GM12892 (cell line): ENCODE results near the gene SALL1.

Experiments
- DNase-seq: peaks from one replicate; pipeline ENCODE4 v3.0.0; 2011; ENCODE audit not compliant: insufficient read length
- FAIRE-seq: peaks from 2 replicates; lab custom pipeline; 2011; peaks lifted over from hg19 to GRCh38; lab: Jason Lieb, UNC
- POLR2A ChIP-seq: IDR thresholded peaks from 2 replicates; pipeline ENCODE4 v1.6.1; 2011; ENCODE audit warnings: low read depth, low read length, control low read depth
- POLR2AphosphoS5 ChIP-seq: IDR thresholded peaks from 2 replicates; pipeline ENCODE4 v1.6.1; 2011; ENCODE audit warnings: low read depth, low read length, control low read depth
- TAF1 ChIP-seq: IDR thresholded peaks from 2 replicates; pipeline ENCODE4 v1.6.1; 2011; ENCODE audit warnings: low read depth, mild to moderate bottlenecking, control low read depth, low read length, borderline replicate concordance

SALL1 gene

GRCh38 chr16:51137097-51137496 is 14.0 kb downstream of the SALL1 start:
- no peak for TF ChIP-seq TAF1
- no peak for TF ChIP-seq POLR2A
- FAIRE-seq, result no peak
- DNase-seq, result no peak

DNA sequence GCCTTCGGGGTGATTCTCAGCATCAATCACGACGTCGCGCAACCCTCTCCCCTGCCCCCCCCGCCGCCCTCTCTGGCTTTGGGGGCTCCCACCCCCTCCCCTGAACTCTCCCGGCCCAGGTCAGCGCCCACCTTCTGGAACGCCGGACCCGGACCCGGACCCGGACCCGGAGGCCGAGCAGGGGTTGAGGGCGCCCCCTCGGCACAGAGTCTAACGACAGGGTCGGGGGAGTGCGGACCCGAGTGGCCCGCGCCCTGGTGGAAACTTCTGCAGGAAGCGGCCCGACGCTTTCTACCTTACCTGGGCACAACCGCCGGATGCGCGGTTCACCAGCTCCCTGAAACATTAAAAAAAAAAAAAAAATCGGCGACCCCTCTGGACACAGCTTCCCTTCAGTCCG is 16.2 kb downstream of the SALL1 start:
- TF ChIP-seq POLR2A (no peak), POLR2AphosphoS5 (no peak), TAF1 (no peak)
- DNase-seq (no peak), FAIRE-seq (no peak)

DNA sequence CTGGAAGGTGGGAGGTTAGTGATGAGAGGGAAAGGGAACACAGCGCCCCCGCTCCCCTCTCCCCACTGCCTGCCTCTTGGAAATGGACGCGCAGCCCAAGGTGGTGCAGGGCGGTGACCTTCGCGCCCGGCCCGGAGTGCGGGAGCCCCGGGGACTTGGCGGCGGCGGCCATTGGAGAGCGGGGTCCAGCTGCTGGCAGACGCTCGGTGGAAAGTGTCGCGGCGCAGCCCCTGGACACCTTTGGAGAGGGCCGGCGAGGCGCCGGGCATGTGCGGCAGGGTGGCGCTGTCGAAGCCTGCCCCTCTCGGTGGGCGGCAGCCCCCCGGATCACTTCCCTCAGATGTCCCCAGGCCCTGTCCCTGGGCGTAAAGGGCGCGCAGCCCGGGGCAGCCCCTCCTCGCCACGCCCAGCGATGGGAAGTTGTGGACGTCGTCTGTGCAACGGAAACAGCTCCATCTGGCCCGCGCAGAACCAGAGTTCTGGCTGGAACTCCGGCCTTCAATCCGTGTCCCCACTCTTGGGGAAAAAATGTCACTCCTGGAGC is 16.7 kb downstream of the SALL1 start:
- DNase-seq (no peak), FAIRE-seq (no peak)
- no peak for TF ChIP-seq TAF1

DNA sequence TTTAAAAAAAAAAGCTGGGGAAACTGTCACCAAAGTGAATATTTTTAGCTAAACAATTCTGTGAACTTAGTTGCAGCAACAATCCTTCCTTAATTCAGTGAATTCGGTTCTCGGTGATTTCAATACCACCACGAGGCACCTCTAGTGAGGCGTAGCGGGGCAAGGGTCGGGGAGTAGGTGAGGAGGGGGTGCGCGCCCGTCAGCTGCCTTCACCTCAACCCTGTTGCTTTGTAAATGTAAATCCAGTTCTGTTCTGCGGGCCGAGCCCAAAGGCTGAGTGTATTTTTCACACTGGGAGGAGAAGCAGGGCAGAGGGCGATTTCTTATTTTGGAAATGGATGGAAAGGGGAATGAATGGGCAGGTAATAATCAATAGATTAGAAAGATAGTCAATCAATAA is 17.4 kb downstream of the SALL1 start:
- no peak for DNase-seq
- no peak for FAIRE-seq
- TF ChIP-seq POLR2A (no peak), TAF1 (no peak), POLR2AphosphoS5 (no peak)

GRCh38 chr16:51133183-51133582 is 17.9 kb downstream of the SALL1 start:
- no peak for FAIRE-seq
- no peak for TF ChIP-seq POLR2A
- TF ChIP-seq POLR2AphosphoS5, result no peak
- no peak for TF ChIP-seq TAF1
- no peak for DNase-seq

DNA sequence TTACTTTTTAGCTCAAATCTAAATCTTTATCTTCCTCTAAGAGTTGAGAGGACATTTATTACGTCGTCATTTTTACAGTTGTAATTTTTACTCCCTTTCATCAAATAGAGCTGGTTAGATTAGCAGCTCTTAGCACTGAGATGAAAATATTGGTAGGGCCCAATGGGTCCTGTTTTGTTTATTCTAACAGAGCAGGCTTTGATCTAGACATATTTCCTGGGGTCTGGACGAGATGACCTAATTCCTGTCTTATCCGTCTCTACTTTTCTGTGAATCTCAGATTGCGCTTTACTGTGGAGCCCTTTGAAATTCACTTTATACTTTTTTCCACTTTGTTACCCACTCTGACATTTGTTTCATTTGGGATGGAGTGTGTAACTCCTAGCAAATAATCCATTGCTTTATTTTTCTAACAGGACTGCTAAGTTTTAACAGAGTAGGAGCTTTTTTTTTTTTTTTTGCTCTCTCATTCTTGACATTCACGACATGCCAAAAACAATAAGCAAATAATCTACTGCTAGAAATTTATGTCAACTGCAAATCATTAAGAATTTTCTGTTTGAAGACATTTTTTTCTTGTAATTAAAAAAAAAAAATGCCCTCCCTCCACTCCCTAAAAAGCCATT is 18.5 kb downstream of the SALL1 start:
- no peak for DNase-seq
- TF ChIP-seq POLR2AphosphoS5 (no peak), POLR2A (no peak), TAF1 (no peak)
- no peak for FAIRE-seq

GRCh38 chr16:51131619-51132018 is 19.5 kb downstream of the SALL1 start:
- TF ChIP-seq POLR2AphosphoS5 (no peak), POLR2A (no peak), TAF1 (no peak)
- FAIRE-seq, result no peak
- DNase-seq, result no peak

DNA sequence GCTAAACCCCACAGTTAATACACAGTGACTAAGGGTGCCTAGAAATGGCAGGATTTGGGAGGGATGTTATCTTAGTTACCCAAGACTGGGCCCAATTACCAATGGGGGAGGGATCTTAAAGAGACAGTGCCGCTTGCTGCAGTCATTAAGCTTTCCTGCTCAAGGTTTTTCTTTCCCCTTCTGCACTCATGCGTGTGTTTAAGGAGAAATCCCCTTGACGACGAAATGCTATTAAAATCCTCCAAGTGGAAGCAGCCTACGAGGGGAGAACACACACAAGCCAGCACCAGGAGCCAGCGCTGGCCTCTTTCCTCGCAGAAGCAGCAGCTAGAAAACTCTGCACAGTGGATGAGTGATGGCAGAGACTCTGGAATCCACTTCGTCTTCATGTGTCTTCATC is 22.0 kb downstream of the SALL1 start:
- FAIRE-seq, result no peak
- no peak for TF ChIP-seq POLR2A
- no peak for TF ChIP-seq TAF1
- TF ChIP-seq POLR2AphosphoS5, result no peak
- DNase-seq, result no peak

GRCh38 chr16:51125992-51126391 is 25.1 kb downstream of the SALL1 start:
- DNase-seq (no peak), FAIRE-seq (no peak)
- no peak for TF ChIP-seq POLR2A
- no peak for TF ChIP-seq TAF1
- TF ChIP-seq POLR2AphosphoS5, result no peak

DNA sequence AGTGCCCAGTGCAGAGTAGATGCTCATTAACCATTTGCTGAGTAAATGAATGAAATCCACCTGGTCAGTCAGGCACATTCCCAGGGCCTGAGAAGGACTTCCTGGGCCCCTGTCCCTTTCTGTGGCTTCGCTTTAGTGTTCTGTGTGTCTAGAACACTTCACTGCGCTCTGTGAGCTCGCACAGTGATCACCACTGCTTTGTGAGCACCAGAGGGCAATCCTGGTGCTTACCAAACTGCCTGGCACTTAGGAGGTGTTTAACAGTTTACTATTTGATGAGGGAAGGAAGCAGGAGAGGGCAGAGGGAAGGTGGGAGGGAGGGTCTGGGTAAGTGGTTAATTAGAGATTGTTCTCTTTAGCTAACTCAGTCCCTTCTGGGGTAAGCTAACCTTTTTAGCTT is 26.2 kb downstream of the SALL1 start:
- DNase-seq (no peak), FAIRE-seq (no peak)
- TF ChIP-seq POLR2AphosphoS5, result no peak
- TF ChIP-seq TAF1, result no peak
- no peak for TF ChIP-seq POLR2A

- FAIRE-seq, result no peak
- TF ChIP-seq TAF1 (no peak), POLR2A (no peak), POLR2AphosphoS5 (no peak)
- DNase-seq, result no peak
These were observed 29.2 kb downstream of the SALL1 start for GRCh38 chr16:51121850-51122249.

DNA sequence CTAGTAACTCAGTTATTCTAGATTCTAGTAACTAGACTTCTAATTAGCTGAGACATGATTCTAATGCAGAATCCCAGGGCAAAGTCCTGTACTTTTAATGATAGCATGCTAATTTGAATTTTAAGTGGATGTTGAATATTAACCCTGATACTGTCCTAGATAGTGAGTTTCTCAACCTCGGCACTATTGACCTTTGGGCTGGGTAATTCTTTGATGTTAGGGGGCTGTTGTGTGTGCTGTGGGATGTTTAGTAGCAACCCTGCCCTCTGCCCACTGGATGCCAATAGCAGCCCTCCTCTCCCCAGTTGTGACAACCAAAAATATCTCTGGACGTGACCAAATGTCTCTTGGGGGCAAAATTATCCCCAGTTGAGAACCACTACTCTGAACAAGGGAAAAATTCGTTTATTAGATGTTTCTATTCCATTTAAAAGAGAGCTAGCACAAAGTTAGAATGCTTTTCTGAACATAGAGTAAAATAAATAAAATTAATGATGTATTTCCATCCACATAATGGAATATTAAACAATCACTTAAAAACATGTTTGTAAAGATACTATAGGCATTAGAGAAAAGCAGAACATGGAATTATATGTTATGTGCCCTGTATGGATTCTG is 30.2 kb downstream of the SALL1 start:
- DNase-seq (no peak), FAIRE-seq (no peak)
- TF ChIP-seq POLR2A (no peak), POLR2AphosphoS5 (no peak), TAF1 (no peak)
